ENCODE results near the gene PRICKLE2.

Gene PRICKLE2

GRCh38 chr3:64067506-64068346 is 157.5 kb downstream of the PRICKLE2 start:
- no peak for DNase-seq

DNA sequence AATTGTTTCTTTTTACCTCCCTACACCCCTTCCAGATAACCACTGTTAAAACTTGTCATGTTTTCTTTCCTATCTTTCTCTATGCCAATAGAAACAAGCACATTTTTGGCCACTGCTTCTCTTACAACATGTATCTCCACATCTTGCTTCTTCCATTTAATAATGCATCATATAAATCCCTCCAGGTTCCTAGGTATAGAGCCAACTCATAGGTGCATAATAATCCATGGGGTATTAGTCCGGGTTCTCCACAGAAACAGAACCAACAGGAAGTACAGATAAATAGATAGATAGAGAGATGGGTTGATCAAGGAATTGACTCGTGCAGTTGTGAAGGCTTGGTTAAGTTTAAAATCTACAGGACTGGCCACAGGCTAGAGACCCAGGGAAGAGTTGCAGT is 160.5 kb downstream of the PRICKLE2 start:
- DNase-seq: no peak

DNA sequence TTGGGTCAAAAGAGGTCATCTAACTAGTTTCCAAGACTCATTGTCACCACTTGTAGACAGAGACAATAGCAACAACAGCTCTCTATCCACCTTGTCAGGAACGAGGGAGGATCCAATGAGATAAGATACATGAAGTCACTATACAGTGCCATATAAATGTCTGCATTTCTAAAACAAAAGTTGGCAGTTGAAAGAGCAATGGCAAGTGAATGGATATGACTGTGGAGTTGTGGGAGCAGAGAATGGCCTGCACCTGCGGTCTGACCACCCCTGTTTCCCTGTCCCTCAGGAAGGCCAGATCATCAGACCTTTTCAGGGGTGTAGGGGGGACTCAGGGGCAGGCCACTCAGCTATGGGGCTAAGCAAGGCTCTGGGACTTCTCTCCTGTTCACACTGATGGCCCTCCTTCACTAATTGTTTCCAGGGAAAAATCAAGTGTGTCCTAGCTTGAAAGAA is 161.3 kb downstream of the PRICKLE2 start:
- DNase-seq: no peak

GRCh38 chr3:64063207-64063982 is 161.9 kb downstream of the PRICKLE2 start:
- no peak for DNase-seq

DNA sequence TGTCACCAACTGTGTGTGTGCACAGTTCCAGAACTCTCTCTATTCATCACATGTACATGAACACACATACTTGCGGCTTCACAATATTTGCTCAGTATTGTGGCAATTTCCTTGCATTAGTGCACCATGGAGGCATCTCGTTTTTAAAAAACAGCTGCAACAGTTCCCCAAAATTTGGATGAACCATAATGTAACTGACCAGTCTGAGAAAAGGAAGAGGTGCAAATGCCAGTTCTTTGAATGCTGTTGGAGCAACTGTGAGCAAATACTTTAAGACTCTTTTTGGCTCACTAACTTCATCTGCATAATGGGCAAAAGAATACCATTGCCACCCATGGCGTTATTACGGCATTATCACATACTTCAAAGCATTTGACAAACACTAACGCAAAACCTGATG is 163.6 kb downstream of the PRICKLE2 start:
- no peak for DNase-seq

DNA sequence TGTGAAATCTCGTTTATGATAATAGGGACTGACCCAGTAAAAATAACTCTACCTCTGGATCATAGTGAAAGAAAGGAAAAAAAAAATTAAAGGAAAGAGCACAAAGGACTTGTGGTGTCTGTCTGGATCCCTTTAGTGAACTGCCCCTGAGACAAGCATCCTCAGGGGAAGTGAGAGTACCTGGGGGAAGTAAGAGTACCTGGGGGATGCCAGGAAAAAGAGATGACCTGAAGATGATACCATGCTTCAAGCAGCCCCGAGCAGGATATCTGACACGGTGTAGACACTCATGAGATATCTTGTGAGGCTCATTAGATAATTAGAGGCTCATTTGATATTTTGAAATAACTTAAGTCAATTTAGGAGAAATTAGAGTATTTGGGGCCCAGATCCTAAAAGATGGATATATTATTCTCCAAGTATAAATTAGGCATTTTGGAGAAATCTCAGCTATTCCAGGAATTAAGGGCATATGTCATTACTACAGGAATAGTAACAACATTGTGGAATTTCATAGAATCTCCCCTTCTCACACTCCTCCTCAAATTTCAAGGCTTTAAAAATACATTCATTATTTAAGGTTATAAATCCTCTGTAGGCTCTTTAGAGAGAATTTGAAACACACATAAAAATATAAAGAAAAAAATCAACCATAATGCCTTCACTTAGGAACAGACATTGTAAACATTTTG is 165.6 kb downstream of the PRICKLE2 start:
- DNase-seq: no peak

- no peak for DNase-seq
Measured at GRCh38 chr3:64058566-64058965, 166.7 kb downstream of the PRICKLE2 start.

GRCh38 chr3:64057231-64057630 is 168.0 kb downstream of the PRICKLE2 start:
- no peak for DNase-seq

- DNase-seq: no peak
Measured at GRCh38 chr3:64056606-64057180, 168.6 kb downstream of the PRICKLE2 start.

DNA sequence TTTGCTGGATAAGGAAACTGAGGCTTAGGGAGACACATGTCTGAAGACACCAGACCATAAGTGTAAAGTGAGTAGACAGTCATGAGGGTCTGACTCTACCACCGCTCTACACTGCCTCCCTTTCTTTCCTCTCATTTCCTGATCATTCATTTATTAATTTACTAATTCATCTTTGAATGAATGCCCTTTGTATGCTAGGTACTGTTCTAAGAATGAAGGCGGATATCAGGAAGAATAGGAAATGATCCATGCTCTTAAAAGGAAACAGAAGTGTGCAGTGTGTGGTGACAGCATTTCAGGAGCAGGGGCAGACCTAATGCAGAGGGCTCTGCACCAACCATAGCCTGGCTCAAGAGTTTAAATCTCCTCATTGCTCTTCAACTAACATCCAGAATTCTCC is 170.2 kb downstream of the PRICKLE2 start:
- no peak for DNase-seq

GRCh38 chr3:64054488-64054887 is 170.8 kb downstream of the PRICKLE2 start:
- no peak for DNase-seq

- DNase-seq: no peak
Measured at GRCh38 chr3:64053581-64053980, 171.7 kb downstream of the PRICKLE2 start.

GRCh38 chr3:64053117-64053516 is 172.1 kb downstream of the PRICKLE2 start:
- DNase-seq: no peak

- no peak for DNase-seq
Measured at GRCh38 chr3:64049832-64050231, 175.4 kb downstream of the PRICKLE2 start.

- DNase-seq: no peak
Measured at GRCh38 chr3:64049136-64049535, 176.1 kb downstream of the PRICKLE2 start.

- no peak for DNase-seq
Measured at GRCh38 chr3:64048631-64049061, 176.6 kb downstream of the PRICKLE2 start.

DNA sequence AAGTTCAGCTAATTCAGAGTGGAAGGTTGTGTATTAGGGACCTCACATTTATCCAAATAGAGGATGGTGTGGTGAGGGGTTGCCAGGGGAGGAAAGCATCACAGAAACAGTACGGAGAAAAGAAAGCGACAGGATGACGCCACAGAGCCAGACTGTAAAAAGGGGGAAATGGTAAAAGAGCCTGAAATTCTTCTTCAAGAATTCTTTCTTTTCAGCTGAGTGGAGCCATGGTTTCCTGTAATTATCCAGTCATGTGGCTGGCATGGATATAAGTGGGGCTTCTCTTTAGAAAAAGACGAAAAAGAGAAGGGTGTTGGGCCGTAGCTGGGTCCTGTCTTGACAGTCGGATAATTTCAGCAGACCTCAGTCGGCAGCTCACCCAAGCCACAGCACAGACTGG is 177.5 kb downstream of the PRICKLE2 start:
- DNase-seq: no peak

DNA sequence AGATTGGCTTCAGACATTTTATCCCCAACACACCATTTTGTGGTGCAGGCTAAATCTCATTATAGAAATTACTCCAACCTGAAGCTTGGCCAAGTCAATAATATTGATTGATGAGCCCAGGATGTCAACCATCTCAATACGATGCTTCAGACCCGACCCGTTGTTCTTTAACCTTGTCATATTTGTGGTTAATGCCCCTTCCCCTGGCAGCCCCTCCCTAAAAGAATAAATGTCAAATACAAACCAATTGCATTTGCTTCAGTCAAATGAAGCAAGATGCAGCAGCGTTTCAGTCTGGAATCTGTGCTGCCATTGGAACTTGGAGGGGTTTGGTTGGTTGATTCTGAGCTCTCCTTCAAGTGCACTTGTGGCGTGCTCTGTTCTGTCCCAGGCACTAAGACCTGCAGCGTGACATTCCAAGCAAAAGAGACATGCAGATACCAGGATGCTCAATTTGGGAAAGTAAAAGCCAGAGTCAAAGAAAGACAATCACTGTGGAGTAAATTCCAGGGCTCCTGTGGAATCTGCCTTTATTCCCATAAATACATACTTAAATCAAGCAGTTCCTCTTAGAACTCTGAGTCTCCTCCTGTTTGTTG is 178.2 kb downstream of the PRICKLE2 start:
- no peak for DNase-seq

DNA sequence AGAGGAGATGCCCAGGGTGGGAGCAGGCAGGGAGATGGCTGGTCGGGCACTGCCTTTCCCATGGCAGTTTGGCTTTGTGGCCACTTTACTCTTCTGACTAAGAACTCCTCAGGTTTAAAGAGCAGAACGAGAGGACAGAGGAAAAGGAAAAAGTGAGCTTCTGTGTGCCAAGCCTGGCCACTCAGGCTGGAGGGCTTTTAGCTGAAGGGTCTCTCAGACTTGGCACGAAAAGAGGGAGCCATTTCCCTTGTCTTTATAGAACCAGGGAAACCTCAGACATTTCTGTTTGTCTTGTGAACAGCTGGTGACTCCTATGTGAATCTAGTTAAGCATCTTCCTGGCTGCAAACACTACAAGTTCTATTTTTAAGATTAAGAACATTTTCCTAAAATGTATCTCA is 178.7 kb downstream of the PRICKLE2 start:
- no peak for DNase-seq

- DNase-seq: no peak
Measured at GRCh38 chr3:64042952-64043351, 182.3 kb downstream of the PRICKLE2 start.

All from CD4-positive, alpha-beta T cell treated with Interleukin-4 for 1 hour (primary cell).